ENCODE data around the gene FHOD3.
A peak's percentile ranks its signal among the peaks of the same experiment; 100 is the strongest.

FHOD3 gene

DNA sequence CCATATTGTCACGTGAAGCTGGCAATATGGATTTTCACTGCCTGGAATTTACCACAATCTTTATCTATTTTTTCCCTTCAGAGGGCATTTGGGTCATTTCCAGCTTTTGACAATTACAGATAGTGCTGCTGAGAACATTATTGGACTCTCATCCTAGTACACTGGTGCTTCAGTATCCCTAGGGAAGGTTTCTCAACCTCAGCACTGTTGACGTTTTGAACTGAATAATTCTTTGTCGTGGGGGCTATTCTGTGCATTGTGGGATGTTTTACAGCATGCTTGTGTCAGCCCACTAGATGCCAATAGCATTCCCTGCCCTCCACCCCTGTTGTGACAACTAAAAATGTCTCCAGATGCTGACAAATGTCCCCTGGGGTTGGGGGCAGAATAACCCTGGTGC is 345.5 kb downstream of the FHOD3 start:
- DNase-seq, result no peak

DNA sequence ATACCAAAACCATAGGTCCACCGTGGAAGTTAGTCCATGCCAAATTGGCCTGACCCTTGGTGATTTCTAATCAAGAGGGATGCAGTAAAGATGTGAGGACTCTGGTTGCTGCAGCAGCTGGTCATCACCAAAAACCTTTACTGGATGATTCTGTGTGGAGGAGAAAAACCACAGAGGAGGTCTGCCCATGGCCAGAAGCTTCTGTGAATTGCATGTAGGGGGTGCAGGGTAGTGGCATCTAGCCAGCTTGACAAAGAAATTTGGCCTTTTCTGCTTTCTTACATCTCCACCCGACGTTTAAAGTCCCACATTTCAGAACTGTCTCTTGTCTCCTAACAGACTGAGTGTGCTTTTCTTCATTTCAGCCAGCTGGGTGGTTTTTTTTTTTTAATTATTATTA is 351.3 kb downstream of the FHOD3 start:
- DNase-seq, result no peak

DNA sequence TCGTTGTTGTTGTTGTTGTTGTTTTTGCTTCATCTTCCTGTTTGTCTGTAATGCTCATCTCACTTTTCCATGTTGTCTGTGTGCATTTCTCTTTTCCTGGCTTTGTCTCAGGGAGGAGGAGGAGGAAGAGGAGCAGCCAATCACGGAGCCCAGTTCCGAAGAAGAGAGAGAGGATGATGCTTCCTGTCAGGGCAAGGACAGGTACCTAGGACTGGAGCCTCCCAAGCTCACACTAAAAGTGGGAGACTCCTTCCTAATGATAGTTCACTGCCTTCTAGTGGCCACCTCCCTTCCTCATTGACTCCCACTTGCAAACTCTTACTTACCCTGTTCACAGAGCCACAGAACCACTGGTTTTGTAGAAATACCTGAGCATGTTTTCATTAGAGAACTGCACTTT is 351.7 kb downstream of the FHOD3 start:
- DNase-seq, result no peak

DNA sequence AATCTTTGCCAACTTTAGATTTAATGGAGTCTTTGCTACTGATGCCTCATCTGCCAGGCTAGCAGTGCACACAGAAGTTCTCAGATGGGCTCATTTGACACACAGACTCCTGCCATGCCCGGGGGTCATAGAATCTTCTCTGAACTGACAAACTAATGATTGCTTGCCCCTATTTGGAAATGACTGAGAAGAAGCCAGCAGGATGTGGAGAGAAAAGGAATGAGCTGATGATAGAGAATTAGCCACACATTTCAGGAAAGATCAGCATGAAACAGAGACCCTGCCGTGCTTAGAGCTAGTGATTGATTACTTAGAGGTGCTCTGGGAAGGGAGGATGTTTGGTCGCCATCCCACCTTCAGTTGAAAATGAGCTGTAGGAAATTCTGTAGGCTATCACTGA is 352.8 kb downstream of the FHOD3 start:
- no peak for DNase-seq

DNA sequence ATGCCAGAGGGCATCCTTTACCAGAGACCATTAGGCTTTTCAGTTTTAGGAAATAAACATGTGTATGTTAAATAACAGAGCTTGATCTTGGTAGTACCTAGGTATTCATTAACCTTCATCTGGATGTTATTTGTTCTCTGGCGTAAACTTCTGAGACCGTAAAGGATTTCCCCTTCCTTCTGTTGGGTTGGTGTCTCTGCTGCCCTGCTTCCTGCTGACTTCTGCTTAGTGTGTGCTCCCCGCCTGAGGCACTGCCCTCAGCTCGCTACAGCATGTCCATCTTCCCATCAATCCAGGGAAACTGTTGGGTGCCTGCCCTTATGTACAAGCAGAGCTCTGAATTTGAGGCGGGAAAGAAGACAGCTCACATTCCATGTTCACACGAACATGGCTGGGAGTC is 353.4 kb downstream of the FHOD3 start:
- no peak for DNase-seq

DNA sequence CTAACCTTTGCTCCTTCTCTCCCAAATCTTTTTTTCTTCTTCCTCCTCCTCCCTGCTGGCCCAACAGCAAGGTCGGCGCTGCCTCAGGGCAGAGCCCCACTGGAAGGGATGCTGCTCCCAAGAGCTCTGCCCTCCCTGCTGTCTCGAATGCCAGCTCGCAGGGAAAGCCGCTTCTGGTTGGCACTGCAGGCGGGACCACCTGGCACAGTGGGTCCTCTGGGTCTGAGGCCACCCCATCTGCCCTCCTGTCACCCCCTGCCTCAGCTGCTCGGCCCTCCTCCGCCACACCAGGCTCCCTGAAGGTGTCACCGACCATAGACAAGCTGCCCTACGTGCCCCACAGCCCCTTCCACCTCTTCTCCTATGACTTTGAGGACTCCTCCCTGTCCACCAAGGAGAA is 355.0 kb downstream of the FHOD3 start:
- no peak for DNase-seq

DNA sequence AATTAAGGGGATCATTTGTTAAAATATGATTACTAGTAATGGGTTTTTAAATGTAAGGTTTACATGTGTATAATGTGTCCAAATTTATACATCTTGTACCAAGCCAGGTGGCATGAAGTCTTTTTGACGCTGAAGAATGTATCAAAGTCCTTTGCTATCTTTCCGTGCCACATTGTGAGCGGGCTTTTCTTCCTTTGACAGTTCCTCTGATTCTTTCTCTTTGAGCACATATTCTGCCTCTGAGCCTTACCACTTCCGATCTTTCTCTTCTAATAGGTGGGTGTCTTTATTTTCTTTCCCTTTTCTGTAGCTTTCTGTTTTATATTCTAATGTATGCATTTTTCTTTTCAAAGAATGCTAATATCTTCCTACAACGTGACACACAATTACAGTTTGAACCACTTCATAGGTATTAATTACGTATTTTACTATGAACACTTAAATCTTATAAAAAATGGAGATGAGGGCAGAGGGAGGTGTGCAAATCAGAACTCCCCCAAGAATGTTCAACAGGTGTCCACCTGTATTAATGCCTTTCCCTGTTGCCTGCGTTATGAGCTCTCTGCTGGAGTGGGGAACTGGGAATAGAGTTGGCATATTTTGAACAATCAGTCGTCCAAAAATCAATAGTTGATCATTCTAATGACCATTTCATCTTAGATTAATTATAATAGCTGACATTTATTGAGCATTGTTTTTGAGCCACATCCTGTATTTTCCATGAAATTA is 355.8 kb downstream of the FHOD3 start:
- DNase-seq, result no peak

DNA sequence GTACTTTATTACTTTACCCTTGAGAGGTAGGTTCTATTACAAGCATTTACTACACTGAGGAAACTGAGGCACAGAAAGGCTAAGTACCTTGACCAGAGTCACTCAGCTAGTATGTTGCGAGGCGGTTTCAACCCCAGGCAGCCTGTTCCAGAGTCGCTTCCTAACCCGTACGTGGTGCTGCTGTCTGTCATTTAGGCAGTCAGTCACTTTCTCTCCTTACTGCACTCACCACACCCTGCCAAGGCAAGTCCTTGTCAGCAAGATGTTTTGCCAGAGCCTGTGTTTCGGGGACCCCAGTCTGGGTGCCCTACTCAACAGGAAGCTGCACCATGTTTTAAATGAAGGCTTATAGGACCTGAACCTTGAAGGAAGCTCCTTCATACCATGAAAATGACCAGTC is 356.4 kb downstream of the FHOD3 start:
- DNase-seq, result no peak

DNA sequence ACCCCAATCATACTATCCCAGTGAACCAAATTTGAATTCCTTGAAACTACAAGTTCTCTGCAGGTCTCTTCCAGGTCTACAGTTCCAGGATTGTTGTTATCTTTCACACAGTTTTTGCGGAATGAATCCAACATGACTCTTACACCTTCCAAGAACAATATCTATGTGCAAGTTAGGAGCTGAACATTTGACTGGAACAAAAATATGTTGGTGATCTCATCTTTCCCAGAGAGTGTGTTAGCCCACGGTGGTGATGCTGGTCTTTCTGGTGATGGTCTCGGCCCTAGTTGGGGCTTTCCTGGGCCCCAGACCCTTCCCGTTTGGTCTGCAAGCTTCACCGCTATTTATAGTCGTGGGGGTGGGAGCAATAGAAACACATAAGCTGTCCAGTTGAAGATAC is 357.6 kb downstream of the FHOD3 start:
- DNase-seq, result no peak

DNA sequence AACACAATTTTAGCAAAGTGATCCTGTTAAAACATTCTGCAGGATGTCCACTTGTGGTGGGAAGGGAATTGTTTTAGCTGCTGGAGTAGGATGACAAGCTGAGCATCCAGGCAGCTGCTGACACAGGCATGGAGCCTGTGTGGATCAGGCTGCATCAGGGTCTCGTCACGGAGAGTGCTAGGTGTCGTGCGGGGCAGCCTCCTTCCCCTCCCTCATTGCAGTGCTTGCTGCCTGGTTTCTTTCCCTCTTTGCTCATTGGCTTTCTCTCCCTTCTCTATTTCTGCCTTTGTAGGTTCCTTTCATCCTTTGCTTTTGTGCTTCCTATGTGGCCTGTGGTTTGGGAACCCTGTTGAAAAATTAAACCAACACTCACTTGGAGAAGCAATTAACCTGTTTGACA is 358.4 kb downstream of the FHOD3 start:
- DNase-seq, result peak; percentile 42

DNA sequence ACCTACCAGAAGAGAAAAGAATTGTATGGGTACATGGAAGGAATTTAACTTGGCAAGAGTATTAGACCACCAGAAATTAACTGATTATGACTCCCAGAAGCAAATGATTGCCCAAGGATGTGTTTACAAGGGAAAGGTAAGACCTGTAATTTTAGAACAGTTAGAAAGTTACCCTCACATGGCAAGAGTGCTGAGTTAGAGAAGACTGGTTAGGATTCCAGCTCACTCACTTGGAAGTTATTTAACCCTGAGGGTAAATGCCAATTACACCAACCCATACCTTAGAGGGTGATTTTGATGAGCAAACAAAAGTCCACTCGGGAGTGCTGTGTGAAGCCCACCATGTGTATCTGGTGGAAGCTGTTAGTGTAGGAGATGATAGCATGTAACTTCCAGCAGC is 361.1 kb downstream of the FHOD3 start:
- no peak for DNase-seq

DNA sequence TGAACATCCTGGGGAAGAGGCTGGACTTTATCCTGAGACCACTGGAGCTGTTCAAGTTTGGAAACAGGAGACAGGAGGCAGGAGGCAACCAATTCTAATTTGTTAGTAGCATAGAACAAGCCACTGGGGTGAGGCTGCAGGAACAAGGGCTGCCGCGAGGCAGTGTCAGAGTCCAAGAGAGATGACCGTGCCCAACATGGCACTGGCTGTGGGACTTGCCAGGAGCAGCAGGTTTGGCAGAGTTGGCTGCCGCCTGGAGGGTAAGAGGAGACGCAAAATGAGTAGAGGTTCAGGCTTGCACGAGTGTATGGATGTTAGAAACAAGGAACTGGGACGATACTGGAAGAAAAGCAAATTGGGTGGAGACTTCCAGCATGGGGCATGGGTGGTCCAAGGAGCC is 362.8 kb downstream of the FHOD3 start:
- no peak for DNase-seq

DNA sequence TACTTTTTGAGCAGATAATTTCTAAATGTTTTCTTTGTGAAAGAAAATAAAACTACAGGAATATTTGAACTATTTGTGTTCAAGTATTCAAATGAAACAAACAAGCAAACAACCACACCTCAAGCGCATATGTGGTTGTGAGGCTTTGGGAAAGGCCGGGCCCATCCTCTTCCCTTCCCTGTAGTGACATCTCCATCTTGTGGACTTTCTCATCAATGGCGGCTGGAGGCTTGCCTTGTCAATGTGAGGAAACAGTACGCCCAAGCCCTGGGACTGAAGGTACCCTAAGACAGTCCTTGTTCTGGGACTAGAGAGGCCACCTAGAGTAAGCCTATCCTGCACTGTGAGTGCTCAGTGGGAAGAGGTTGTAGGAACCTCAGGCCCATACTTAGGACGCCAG is 364.5 kb downstream of the FHOD3 start:
- no peak for DNase-seq

DNA sequence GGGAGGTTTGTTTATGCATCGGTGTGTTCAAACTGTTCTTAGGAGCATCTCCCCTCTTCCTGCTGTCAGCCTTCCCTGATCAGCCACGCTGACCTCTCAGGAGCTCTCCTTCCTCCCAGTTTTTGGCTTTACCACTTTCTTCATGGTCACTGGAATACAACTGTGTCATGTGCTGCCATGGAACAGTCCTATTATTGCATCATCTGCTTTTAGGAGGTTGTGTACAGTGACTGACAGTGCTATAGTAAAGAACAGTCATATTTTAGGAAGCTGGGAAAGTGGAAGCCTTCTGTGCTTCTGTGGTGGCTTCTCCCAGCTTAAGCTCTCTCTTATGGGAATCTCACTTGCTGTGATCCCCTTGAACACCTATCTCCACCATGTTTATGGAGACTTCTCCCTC is 365.8 kb downstream of the FHOD3 start:
- DNase-seq, result no peak

DNA sequence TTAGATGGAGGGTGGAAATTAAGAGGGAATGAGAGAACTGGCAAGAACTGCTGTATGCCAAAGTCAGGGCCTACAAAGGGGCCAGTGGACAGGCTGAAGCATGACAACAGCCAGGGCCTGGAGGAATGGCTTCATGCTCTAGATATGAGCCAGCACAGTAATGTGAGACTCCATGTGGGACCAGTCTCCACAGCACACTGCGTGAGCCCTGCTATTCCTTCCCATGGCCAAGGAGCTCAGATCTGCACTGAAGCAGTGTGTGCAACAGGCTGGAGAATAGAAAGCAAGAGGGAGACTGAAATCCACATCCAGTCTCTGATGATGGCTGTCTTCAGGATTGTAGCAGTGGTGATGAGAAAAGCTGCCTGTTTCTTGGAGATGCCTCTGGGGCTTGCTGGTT is 368.4 kb downstream of the FHOD3 start:
- DNase-seq, result no peak

DNA sequence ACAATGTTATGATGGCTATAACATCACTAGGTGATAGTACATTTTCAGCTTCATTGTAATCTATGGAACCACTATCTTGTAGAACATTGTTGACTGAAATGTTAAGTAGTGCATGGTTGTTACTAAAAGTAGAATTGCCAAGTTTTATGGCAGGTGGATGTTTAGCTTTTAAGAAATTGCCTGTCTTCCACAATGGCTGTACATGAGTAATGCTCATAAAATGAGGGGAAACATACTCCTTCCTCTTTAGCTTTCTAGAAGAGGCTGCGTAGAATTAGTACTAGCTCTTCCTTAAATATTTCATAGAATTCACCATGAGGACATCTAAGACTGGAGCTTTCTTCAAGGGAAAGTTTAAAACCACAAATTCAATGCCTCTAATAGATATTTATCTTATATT is 370.3 kb downstream of the FHOD3 start:
- DNase-seq, result no peak

DNA sequence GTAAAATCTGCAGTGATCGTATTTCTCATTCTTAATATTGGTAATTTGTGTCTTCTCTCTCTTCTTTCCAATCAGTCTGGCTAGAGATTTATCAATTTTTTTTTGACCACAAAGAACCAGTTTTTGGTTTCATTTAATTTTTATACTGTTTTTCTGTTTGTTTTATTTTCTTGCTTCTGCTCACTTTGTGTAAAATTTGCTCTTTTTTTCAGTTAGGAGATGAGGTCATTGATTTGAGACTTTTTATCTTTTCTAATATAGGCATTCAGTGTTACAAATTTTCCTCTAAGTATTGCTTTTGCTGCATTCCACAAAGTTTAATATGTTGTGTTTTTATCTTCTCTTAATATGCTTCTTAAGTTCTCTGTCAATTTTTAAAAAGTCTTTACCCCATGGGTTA is 370.8 kb downstream of the FHOD3 start:
- DNase-seq, result no peak

DNA sequence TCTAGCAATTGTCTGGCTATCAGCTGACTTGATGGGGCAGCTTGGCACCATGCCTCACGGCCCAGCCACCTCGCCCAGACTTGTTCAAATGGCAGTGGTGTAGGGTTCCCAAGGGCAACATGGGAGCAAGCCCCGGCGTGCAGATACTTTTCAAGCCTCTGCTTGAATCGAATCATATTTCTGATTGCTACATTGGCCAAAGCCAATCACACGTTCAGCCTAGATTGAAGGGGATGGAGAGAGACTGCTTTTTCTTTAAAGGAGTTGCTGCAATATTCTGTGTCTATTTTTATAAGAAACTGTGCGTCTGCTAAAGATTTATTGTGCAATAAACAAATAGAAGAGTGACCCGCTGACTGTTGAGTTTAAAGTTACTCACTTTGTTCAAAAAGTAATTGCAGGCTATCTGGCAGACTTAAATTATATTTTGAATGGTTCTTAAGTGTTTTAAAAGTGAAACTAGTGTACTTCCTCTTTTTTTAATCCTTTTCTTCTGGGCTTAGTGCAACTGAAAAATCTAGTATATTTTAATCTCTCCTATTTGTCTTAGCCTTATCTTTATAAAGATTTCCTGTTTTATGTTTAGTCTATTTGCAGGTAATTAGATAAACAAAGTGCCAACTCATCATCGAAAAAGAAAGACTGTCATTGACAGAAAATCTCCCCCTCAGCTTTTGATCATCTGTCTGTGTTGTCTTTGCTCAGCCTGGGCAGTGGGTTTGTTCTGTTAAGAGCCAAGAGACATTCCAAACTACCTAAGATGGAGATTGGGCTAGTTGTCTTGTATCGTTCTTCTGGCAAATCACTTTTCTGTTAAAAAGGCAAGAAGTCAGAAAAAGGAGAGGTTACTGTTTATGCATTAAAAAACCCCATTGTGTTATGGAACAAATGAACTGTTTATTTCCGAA is 375.2 kb downstream of the FHOD3 start:
- peak; percentile 92 for DNase-seq

DNA sequence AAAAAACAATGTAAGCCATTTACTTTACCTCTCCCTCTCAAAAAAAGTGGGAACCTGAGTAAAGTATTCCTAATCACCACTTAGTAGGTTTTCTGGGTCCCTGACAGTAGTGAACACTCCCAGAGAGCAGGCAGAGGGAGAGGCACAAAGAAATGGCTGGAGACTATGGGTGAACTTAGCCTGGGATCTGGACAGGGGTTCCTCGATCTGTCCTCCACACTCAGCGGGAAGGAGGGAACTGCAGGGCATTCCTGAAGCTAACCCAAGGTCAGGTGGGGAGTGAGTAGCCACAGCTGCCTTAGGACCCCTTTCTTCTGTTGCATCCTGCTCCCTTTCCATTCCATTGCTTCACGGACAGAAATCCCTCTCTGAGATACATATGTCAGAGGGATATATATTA is 375.9 kb downstream of the FHOD3 start:
- DNase-seq, result no peak

DNA sequence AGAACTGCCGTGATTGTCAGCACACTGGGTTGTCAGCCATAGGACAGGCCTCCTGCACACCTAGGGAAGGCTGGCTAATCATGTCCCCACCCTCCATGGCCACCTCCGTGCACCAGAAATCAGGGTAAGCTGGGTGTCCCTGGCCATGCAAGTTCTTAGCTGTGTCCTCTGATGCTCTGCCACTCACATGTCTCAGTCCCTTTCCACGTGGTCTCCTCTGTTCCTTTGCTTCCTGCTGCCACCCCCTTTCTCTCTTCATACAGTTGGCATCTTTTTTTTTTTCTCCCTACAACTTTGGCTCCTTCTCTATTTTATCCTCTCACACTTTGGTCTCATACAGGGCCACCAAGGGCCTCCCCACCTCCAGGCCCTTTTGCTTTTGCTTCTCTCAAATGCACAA is 377.6 kb downstream of the FHOD3 start:
- DNase-seq, result no peak

DNA sequence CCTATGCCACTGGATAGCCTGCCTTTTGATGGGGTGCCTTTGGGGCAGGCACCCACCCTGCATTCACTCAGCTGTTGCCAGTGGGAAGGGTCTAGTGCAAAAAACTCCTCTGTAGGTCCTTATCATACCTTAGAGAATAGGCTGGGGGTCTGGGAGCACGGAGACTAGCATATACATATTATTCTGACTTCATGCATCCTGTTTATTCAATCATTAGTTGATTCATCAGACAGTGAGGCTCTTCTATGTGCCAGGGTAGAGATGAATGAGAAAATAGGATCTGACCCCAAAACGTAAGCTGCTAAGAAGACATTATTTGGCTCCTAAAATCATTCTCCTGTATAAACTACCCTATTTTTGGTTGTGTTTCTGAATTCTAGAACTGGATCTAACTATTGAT is 378.0 kb downstream of the FHOD3 start:
- DNase-seq, result no peak

DNA sequence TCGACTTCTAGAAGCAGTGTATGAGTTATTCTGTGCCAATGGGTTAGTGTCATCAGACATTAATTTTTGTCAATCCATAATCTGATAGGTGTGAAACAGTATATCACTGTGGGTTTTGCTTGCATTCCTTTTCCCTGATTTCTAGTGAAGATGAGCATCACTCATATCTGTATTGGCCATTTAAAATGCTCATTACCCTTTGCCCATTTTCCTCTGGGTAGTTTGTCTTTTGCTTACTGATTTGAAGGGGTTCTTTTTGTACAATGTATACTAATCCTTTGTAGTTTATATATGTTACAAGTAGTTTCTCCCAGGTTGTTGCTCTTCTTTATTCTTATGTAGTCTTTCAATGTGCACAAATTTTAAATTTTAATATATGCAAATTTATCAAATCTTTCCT is 379.1 kb downstream of the FHOD3 start:
- no peak for DNase-seq

DNA sequence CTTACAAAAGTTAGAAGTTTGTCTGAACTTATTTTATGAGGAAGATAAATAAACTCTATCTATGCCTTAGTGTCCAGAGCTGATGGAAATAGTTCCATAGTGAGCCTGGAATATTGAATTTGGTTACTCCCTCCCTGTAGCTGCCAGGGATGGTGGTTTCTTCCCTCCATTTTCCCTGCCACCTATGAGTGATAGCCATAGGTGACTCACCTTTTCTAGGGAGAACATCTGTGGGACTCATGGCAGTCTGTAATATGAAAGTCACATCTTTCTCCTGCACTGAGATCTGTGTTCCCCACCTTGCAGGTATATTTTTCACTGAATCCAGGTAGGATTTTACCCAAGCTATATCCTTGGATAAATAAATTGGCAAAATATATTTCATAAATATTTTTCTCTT is 382.5 kb downstream of the FHOD3 start:
- DNase-seq, result no peak

DNA sequence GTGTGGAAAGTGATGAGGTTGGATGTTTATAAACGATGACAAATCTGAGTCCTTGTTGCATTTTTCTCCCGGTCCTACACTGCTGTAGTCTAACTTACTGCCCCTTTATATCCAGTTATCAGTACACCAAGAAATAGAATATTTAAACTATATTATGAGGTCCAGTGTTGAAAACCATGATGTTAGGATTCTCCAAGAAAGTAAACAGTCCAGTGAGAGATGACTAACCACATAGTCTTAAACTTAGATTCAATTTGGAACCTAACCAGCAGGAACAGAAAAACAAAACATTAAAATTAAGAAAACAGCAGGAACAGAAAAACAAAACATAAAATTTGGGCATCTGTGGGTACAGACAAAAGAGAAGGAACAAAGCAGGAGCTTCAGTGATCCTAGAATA is 388.1 kb downstream of the FHOD3 start:
- DNase-seq, result no peak

Measured in DMS79 treated with DMSO at 0.1 percent for 48 hours (cell line).